Stimulated activated CD4-positive, alpha-beta T cell treated with anti-CD3 and anti-CD28 coated beads, TNF-alpha, amount 100 ng/mL, for 24 hours (primary cell): ENCODE data around the gene AIPL1.

Source experiments
- DNase-seq, 3 experiments: peaks; one replicate each; pipeline ENCODE4 v3.0.0-alpha.2; 2020; ENCODE audit warnings: low read depth in 3 of 3

The AIPL1 gene

GRCh38 chr17:6420173-6420641 is 14.7 kb downstream of the AIPL1 start:
- DNase-seq = peak in 1 of 3 experiments; percentile 22

GRCh38 chr17:6415616-6416015 is 19.3 kb downstream of the AIPL1 start:
- no peak for DNase-seq

DNA sequence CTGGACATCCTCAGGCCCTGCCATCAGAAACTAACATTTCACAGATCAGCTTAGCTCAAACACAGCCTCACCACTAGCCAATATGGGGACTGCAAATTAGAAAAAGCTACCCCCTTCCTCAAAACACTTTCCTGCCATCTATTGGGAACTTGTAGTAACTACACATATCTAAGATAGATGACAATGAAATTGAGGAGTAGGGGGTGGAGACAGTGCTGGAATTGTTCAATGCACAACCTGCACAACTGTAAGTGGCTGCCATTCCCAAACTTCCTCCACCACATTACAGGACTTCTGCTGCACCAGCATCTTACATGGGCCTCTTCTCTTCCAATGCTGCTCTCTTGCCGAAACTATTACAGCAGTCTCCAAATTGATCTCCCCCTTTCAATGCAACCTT is 21.9 kb downstream of the AIPL1 start:
- no peak for DNase-seq

DNA sequence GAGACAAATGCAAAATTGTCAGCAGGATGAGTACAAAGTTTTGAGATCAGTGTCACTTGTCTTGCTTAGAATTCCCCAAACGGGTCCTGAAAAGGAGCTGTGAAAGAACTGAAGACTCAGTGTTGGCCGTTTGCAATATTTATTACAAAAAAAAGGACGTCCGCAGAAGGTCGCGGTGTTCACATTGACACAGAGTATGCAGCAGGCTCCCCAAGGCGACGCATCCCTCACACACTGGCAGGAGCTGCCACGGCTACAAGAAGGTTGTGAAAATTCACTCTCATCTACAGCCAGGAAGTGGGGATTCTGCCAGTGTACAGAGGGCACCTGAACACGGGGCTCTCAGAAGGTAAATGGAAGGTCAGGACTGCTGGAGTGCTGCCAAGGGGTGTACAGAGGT is 26.2 kb downstream of the AIPL1 start:
- no peak for DNase-seq

- DNase-seq = no peak
Observed at GRCh38 chr17:6408276-6408675, 26.6 kb downstream of the AIPL1 start.

DNA sequence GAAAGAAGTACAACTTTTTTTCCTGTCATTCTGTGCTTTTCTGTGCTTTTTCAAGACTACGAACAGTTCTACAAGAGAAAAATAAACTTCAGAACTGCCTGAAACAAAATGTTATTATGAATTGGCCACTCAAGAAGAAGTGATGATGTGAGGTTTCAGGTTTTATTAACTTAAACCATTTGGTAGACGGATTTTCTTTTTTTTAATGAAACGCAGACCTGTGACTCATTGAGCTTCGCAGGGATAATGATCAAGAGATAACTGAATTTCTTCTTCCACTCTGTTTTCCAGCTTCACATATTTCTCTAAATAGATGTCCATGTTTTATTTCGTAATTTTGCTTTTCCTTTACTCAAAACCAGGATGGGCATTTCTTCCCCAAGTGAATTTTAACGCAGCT is 32.7 kb downstream of the AIPL1 start:
- no peak for DNase-seq

DNA sequence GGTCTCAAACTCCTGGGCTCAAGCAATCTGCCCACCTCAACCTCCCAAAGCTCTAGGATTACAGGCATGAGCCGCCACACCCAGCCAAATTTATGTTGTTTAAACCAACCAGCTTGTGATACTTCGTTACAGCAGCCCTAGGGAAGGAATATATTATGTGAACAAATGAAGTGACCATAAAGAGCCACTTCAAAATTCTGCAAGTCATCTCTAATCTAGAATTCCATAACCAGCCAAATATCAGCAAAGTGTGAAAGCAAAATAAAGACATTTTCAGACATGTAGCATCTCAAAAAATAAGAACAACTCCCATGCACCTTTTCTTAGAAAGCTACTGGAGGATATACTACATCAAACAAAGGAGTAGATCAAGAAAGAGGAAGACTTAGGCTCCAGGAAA is 36.0 kb downstream of the AIPL1 start:
- no peak for DNase-seq

GRCh38 chr17:6394055-6394606 is 40.8 kb downstream of the AIPL1 start:
- no peak for DNase-seq

- no peak for DNase-seq
Observed at GRCh38 chr17:6393351-6393952, 41.5 kb downstream of the AIPL1 start.

GRCh38 chr17:6392609-6393350 is 42.1 kb downstream of the AIPL1 start:
- no peak for DNase-seq

GRCh38 chr17:6388416-6388815 is 46.5 kb downstream of the AIPL1 start:
- no peak for DNase-seq

DNA sequence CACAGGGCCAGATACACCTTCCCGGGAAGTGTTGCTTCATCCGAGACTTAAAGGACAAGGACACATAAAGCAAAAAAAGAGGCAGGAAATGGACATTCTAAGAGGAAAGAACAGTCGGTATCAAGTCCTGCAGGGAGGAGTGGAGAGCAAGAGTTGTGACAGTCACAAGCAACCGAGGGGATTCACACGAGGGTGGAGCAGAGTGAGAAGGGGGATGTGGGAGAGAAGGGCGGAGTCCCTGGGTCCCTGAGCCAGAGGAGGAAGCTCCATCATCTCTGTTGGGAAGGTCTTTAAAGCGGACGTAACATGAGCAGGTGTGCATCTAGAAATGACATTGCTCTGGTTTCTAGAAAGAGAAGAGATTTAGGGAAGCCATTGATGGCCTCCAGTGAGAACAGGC is 47.1 kb downstream of the AIPL1 start:
- no peak for DNase-seq

DNA sequence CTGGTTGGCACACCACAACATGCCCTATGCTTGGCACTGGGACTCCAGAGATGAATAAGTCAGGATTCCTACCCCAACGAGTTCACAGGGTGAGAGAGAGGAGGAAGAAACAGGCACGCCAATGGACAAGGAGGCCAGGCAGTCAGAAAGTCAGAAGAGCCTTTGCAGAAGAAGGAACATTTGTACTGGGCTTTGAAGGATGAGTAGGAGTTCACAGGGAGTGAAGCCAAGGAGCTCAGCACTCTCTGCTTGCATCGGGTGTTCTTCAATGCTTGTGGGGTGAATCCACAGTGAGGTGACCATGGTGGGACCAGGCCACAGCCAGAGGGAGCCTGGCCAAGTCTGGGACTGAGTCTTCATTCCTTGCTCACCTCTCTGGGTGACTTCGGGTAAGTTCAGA is 47.5 kb downstream of the AIPL1 start:
- no peak for DNase-seq

GRCh38 chr17:6386041-6386630 is 48.8 kb downstream of the AIPL1 start:
- no peak for DNase-seq

DNA sequence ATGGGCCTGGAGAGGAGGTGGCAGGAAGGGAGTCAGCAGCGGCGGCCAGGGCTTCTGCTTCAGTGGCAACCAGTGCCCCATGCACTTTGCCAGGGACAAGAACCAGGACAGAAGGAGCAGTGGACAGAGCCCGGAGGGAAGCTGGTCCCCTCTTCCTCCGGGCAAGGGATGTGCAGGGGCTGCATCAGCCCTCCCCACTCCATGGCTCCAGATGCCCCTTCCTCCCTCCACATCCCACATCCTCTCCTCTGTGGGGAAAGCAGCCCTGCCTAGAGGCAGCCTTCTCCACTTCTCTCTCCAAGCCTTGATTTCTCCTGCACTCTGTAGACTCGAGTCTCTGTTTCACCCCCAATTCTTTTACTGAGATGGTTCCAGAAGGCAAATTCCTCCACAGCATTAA is 50.4 kb downstream of the AIPL1 start:
- DNase-seq = no peak

DNA sequence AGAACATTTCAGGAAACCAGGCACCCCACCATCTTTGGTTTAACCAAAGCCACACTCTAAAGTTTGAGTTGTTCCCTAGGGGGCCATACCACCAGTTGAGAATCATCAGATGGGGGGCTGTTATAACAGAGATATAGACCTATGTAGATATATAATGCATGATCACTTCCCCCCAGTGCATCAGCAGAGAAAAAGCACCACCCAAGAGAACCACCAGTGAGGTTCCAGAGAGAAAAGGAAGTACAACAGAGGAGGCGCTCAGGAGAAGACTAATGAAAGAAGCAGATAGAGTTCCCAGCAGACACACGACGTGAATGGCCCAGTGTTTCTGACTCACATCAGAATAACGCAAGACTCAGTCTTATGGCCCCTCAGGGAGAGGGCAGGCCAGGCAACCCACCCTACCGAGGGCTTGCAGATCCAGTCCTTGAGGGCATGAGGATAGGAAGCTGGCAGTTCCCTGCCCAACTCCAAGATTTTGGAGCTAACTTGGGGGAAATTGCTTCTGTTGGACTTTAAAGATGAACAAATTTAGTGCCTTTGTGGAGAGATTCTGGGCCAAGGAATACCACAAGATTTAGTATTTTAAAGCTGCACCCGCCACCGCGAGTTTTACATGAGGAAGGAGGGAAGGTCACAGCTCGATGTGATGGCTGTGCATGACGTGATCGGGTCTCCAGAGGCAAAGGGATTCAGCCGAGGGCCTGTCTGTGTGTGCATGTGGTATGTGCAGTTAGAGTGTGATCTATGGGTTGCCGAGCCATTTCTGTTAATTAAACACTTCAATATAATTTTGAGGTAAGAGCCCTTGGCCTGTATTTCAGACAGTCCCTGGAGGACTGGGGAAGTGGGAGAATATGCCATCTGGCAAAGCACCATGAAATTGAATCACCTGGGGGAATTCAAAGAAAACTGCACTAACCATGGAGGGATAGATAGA is 53.1 kb downstream of the AIPL1 start:
- no peak for DNase-seq

DNA sequence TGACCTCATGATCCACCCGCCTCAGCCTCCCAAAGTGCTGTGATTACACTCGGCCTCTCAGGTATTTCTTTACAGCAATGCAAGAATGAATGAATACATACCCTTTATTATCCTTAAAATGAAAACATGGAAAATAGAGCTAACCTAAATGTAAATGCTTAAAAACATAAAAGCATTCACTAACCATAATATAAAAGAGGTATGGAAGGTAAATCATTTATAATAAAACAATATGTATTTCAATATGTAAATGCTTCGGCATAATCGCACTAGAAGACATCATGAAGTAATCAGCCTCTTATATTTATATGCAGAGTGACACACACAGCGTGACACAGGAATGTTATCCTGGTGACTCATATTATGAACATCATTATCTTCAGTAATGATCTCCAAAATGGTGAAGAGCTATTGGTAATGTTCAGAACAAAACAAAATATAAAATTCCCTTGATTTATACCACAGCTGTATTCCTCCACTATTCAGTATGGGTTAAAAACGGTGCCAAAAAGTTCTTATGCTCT is 53.9 kb downstream of the AIPL1 start:
- DNase-seq = no peak

DNA sequence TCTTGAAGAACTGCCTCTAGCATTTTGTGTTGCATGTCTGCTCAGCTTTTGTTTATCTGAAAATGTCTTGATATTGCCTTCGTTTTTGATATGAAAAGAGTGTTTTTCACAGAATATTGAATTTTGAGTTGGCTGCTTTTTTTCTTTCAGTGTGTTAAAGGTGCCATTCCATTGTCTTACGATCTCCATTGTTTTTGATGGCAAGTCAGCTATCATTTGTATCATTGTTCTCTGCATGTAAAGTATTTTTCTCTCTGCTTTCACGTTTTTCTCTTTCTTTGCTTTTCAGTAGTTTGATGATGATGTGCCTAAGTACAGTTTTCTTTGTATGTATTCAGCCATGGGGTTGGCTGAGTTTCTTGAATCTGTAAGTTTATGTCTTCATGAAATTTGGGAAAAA is 57.0 kb downstream of the AIPL1 start:
- DNase-seq = no peak

DNA sequence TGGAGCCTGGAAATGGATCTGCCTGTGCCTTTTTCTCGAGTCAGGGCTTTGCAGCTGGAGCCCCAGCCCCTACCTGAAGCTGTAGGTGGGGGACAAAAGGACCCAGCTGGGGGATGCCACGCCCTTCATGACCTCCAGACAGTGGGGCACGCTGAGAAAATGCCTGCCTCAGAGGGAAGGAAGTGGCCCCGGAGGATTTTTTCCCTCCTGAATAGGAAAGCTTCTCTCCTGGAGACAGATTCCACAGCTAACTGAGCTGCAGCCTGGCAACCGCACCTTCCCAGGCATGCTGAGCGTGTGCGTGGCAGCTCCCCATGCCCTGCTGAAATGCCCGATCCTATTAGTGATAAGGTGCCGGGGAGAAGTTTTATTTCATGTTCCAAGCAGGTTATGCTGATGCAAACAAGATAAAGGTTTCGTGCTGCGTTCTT is 58.0 kb downstream of the AIPL1 start:
- no peak for DNase-seq

DNA sequence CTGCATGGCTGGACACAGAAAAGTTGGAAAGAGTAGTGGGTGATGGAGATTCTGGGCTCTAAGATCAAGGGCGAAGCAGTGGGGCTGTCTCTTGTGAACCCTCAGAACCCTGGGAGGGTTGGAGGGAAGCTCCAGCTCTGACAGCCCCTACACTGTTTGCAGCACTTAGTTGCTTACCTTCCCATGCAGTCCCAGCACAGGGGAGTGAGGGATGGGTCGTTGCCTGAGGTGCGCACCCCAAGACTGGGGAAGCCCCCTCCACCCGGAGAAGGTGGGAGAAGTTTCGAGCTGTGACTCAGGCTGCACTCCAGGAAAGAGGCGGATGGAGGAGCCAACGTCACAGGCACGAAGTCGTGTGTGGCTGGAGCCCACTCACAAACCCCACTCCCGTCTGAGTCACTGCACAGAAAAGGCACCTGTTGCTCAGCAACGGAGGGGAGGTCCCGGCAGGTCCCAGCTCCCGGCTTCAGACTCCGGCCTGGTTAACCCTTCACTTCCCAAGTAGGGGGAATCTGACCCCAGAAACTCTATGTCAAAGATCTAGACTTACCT is 60.1 kb downstream of the AIPL1 start:
- DNase-seq = peak; percentile 46 to 72 (median 64)

GRCh38 chr17:6374271-6374691 is 60.6 kb downstream of the AIPL1 start:
- no peak for DNase-seq
